HG03439 (cell line): Measurements from ENCODE around the gene PTPN12.
A peak's percentile ranks its signal among the peaks of the same experiment; 100 is the strongest.

ENCODE experiments used
- ATAC-seq: cut with Tn5 transposase; IDR thresholded peaks from one replicate; pipeline ENCODE4 v1.9.1; 2021; ENCODE audit warnings: mild to moderate bottlenecking, moderate library complexity; ENCODE audit not compliant: unreplicated experiment

The PTPN12 gene

DNA sequence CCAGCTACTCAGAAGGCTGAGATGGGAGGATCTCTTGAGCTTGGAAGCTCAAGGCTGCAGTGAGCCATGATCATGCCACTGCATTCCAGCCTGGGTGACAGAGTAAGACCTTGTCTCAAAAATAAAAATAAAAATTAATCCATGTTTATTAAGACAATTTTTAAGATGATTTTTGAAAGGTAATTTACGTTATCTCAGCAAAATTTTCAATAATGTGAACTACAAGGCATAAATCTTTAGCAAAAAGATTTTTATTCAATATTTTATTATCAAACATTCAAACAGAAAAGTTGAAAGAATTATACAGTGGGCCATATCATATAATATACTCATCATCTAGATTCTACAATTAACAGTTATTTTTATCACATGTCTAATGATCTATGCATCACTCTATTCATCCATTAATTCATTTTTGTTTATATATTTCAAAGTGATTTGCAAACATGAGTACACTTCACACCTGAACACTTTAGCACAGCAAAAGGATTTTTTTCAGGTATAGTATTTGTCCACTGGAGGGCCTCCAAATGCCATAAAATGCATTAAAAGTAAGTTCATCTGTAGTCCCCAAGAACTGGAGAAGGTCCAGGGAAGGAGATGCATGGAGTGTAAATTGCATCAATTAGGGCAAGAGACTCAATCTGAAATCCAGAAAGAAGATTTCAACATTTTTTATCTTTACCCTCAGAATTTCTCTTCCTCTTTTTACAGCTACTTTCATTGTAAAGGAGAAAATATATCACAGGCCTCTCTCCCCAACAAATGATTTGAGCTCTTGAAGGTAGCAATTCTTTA lies 120.5 kb downstream of the PTPN12 start:
- ATAC-seq: peak; percentile 82

DNA sequence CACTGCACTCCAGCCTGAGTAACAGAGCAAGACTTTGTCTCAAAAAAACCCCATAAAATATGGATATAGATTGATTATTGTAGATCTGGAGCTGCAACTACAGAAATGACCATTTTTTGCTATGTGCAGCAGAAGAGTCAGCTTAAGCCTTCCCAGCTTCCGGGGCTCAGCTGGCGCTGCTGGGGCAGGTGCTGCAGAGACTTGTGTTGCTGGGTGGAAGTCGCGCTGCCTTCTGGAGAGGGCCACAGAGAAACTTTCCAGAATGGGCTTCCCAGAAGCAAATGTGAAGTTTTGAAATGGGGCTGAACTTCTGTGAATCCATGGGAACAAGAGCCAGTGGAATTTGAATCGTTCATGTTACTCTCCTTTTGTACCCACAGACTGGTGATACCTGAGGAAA lies 121.8 kb downstream of the PTPN12 start:
- no peak for ATAC-seq

DNA sequence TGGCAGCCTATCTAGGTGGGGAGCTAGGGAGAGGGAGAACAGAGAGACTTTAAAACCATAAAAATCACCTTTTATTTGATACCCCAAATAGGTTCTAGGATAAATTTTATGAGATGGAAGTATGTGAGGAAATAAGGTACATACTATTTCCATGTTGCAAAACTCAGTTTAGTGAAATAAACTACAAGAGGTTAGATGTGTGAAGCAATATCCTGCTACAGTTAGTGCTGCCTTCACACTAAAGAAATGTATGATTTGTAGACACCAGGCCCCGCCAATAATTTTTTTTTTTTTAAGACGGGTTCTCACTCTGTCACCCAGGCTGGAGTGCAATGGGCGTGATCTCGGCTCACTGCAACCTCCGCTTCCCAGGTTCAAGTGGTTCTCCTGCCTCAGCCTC lies 124.7 kb downstream of the PTPN12 start:
- ATAC-seq: no peak

DNA sequence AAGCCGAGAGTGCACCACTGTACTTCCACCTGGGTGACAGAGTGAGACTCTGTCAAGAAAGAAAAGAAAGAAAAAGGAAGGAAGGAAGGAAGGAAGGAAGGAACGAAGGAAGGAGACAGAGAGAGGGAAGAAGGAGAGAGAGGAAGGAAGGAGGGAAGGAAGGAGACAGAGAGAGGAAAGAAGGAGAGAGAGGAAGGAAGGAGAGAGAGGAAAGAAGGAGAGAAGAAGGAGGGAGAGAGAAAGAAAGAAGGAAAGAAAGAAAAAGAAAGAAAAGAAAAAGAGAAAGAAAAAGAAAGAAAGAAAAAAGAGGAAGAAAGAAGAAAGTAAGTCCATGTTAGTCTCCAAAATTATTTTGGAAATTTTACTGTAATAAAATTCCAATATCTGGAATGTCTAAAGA lies 125.8 kb downstream of the PTPN12 start:
- ATAC-seq: no peak

DNA sequence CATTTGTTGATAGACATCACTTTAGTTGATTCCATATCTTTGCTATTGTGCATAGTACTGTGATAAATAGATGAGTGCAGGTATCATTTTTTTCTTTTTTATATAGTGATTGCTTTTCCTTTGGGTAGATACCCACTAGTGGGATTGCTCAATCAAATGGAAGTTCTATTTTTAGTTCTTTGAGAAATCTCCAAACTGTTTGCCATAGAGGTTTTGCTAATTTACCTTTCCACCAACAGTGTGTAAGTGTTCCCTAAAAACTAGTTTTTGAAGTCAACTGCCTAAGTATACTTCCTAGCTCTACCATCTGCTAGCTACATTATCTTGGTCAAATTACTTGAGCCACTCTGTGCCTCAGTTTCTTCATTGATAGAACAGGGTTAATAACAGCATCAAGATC lies 127.6 kb downstream of the PTPN12 start:
- no peak for ATAC-seq

DNA sequence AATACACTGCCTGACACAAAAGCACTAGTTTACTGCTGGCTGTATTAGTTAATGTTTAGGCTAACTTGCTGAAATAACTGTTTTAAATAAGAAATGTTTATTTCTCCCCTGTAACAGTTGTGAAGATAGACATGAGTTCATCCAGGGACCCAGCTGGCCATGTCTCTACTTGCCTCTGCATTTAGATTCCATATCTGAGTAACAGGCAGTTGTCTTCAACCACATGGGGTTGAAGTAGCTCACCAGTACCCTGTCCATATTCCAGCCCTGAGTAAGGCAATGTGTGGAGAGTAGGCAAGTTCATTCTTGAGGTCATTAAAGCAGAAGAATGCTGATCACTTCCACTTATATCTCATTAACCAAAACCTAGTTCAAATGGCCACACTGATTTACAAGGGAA lies 128.1 kb downstream of the PTPN12 start:
- ATAC-seq: no peak

DNA sequence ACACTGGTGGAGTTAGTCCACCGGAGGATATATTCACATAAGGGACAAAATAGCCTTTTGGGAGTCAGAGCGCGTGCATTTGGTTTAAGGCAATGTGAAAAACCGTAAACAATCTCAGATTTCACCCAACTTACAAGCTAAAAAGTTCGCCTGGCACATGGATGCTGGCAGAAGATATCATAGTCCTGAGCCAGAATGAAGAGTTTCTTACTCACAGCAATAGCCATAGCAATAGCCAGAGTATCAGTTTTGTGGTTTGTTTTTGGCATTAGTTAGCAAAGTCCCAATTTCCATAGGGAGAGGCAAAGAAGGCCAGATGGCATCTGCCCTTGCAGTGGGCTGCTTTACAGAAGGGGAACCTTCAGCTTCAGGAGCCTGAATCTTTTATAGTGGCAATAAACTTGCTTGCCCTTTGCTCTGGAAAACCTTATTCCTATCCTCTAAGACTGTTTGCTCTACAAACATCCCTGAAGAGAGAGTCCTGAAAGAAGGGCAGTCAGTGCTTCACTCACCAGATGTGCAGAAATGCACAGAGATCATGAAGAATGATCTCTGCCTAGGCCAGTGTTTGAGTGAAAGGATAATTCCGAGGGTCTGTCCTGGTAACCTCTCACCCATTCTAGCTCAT lies 130.5 kb downstream of the PTPN12 start:
- no peak for ATAC-seq

DNA sequence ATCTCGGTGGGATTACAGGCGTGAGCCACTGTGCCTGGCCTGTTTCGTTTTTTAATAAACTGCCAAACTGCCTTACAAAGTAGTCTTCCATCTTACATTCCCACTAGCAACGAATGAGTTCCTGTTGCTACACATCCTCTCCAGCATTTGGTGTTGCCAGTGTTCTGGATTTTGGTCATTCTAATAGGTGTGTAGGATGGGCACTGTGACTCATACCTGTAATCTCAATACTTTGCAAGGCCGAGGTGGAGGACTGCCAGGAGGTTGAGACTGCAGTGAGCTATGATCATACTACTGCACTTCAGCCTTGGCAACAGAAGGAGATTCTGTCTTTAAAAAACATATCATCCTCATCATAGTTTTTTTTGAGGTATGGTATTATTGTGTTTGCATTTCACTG lies 137.8 kb downstream of the PTPN12 start:
- peak; percentile 72 for ATAC-seq

DNA sequence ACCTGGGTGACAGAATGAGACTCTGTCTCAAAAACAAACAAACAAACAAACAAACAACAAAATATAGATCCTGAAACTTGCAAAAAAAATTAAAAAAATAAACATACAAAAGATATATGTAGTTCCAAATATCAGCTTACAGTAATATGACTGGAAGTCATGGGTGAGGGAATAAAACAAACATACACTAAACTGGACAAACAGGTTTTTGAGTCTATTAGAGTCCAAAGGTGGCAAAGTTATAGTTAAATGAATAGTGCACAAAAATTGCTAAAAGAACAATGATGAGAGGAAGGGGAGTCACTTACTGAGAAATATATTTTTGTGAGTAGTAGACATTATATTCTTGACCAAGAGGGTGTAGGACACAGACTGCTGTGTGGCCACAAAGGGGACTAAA lies 142.5 kb downstream of the PTPN12 start:
- ATAC-seq: no peak

DNA sequence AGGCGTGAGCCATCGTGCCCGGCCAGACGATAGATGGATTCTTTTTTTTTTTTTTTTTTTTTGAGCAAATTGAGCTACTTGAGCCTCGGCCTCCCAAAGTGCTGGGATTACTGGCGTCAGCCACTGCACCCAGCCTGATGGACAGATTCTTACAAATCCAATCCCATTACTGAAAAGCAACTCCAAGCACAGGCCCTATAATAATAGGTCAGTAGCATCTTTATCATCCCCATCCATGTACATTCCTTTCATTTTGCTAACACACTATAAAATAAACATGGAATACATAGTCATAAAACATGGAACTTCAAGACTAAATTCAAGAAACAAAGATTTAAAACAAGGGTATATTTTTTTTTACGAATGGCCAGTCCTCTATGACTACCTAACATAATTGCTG lies 143.2 kb downstream of the PTPN12 start:
- ATAC-seq: no peak

DNA sequence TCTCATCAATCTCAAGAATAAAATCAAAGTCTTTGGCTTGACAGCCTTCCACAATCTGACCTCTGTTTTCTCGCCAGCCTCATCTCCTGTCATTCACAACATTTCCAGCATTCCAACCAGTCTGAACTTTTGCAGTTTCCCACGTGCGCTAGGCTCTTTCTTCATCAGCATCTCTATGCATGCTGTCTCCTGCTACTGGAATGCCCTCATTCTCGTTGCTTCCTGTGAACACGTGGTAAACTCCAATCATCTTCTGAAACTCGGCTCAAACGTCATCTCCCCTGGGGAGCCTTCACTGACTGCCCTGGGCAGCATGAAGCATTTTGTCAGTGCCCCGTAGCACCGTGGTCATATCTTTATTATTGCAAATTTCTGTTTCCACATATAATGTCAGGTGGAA lies 146.9 kb downstream of the PTPN12 start:
- ATAC-seq: no peak

DNA sequence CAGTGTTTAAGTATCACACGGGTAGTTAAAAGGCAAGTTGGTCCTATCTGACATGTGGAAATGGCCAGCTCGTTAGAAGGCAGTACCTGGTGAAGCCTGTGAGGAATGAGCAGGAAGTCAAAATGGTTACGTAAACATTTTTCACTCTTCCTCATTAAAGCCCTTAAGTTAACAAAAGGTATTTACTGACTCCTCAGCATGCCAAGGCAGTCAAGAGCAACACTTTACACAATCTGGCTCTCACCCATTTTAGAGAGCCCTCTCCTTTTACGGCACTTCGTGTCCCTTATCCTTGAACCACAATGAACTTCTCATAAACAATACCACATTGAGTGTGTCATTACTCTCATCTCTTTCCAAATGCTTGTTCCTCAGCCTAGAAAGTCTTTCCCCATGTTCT lies 148.1 kb downstream of the PTPN12 start:
- ATAC-seq: no peak

DNA sequence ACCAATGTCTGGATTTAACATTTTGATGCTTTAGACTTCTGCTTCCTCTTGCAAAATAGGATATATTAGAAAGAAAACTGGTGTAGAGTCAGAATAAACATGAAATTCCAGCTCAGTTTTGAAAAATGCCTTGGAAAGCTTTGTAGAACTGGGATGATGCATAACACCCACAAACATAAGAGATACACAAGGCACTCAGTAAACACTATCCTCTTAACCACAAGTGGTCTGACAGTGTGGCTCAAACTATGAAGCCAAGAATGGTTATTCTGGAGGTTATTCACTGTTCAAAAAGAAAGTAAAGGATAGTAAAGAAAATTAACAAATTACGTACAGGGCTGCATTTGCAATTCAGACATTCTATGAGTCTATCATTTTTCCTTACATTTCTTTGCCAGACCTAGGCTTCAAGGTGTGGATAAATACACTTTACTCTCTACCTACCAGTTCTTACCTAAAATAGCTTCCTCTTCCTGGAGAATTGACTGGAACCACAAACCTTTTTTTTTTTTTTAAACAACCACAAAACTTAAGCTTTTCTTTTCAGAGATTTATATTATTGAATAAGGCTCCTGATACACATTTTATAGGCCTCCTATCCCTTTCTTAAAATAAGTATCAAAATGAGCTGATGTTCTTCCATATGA lies 150.1 kb downstream of the PTPN12 start:
- ATAC-seq: no peak

DNA sequence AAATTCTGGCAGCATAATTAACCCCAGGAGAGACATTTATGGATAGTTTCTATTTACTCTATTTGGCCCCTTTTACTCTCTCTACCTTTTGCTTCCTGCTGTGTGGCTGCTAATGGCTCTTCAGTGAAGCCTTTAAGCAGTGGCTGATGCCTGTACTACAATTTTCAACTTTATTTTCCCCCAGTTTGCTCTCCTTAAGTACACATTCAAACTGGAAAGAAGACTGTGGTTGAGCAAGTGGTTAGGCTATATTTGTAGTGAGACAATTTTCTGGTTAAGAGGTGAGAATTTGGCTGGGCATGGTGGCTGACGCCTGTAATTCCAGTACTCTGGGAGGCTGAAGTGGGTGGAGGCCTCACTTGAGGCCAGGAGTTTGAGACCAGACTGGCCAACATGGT lies 150.7 kb downstream of the PTPN12 start:
- no peak for ATAC-seq
